Endothelial cell (in vitro differentiated cells): ENCODE measurements around the gene UBE2G2. TPM values are rescaled to one million over a fixed set of nuclear protein-coding genes. Genes with fewer than 3 reads are reported as not detected.
A peak's percentile ranks its signal among the peaks of the same experiment; 100 is the strongest.

Experiments used
- DNase-seq: peaks from one replicate; pipeline ENCODE4 v3.0.0; 2021; ENCODE audit warnings: low spot score
- H3K27ac Mint-ChIP-seq: one replicate; pipeline ENCODE4 v1.8.0; 2021; ENCODE audit warnings: mixed read lengths, inconsistent platforms; ENCODE audit not compliant: unreplicated experiment
- H3K27me3 Mint-ChIP-seq: one replicate; pipeline ENCODE4 v1.8.0; 2021; ENCODE audit warnings: mild to moderate bottlenecking, moderate library complexity, mixed read lengths, inconsistent platforms; ENCODE audit not compliant: unreplicated experiment
- H3K36me3 Mint-ChIP-seq: one replicate; pipeline ENCODE4 v1.8.0; 2021; ENCODE audit warnings: mild to moderate bottlenecking, low read depth, mixed read lengths, inconsistent platforms; ENCODE audit not compliant: unreplicated experiment
- H3K4me1 Mint-ChIP-seq: one replicate; pipeline ENCODE4 v1.8.0; 2021; ENCODE audit warnings: mild to moderate bottlenecking, mixed read lengths, inconsistent platforms; ENCODE audit not compliant: unreplicated experiment
- H3K4me3 Mint-ChIP-seq: one replicate; pipeline ENCODE4 v1.8.0; 2021; ENCODE audit warnings: mild to moderate bottlenecking, mixed read lengths, inconsistent platforms; ENCODE audit not compliant: unreplicated experiment
- H3K9me3 Mint-ChIP-seq: one replicate; pipeline ENCODE4 v1.8.0; 2021; ENCODE audit warnings: mixed read lengths, inconsistent platforms; ENCODE audit not compliant: unreplicated experiment
- CTCF ChIP-seq: fragments of 200-600 bp; sonication (generic); IDR thresholded peaks from one replicate; pipeline ENCODE4 v1.5.0; 2021; ENCODE audit warnings: antibody characterized with exemption; ENCODE audit not compliant: unreplicated experiment
- total RNA-seq: library from RNA; stranded (reverse); fragmentation: NEBNext Ultra II Directional; extraction: Animal tissue kit (Norgen Biotek cat#: 25700); gene quantifications from one replicate; pipeline ENCODE4 v1.2.1, GENCODE V29; 2021; ENCODE audit not compliant: unreplicated experiment

UBE2G2 gene
- total RNA-seq, 1 donor from 2014 or later, result 49.6 TPM

DNA sequence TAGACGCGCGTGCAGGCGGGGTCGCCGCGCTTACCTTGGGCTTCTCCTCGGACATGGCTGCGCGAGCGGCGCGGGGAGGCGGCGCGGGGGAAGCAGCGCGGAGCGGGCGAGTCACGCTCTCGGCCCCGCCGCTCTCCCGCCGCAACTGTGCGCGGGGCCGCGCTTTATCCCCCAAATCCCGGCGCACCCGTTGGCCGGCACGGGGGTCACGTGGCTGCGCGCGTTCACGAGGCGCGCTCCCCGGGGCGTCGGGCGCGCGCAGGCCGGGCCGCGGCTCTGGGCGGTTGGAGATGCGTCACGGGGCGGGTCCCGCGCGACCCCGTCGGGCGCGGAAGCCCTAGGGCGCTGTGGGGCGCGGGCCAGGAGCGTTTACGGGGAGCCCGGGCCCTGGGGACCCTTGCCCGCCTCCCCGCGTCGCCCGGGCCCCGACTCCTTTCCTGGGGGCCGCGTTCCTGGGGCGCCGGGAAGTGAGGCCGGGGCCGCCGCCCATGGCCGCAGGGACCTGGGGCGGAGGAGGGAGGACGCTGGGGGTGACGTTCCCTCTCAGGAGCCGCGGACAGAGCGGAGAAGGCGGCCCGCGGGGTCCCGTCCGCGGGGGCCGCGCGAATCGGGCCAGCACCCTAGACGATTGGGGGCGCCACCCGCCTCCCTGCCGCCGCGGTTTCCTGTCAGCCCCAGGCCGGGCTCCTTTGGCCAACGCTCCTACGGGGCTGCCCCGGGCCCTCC lies 16.5 kb upstream of the UBE2G2 start, which contains the start of gene SUMO3:
TSS of gene SUMO3 (minus strand) at position 149 of the 726 bp plus-strand sequence. CDS start at position 55, 94 bp downstream.
- Mint-ChIP-seq H3K27ac (no peak within 1 kb of the TSS), H3K36me3 (peaks cover 7% of the 10 kb centered on the region), H3K27me3 (peaks cover 5% of the 10 kb centered on the region), H3K4me1 (peaks cover 3% of the 10 kb centered on the region), H3K9me3 (peaks cover 7% of the 10 kb centered on the region), H3K4me3 (peak within 1 kb of the TSS; percentile 62)
- no peak for TF ChIP-seq CTCF
- DNase-seq, result peak; percentile 87

- H3K36me3 Mint-ChIP-seq, result peaks cover 11% of the 10 kb centered on the region
- peak; percentile 89 for DNase-seq
- H3K4me1 Mint-ChIP-seq, result peaks cover 6% of the 10 kb centered on the region
- peaks cover 7% of the 10 kb centered on the region for H3K9me3 Mint-ChIP-seq
- no peak for TF ChIP-seq CTCF
- H3K27me3 Mint-ChIP-seq, result peaks cover 5% of the 10 kb centered on the region
- peak overlapping the region; percentile 62 for H3K4me3 Mint-ChIP-seq
- H3K27ac Mint-ChIP-seq, result no peak overlapping the region
Observed at GRCh38 chr21:44817506-44817880, 15.9 kb upstream of the UBE2G2 start.

DNA sequence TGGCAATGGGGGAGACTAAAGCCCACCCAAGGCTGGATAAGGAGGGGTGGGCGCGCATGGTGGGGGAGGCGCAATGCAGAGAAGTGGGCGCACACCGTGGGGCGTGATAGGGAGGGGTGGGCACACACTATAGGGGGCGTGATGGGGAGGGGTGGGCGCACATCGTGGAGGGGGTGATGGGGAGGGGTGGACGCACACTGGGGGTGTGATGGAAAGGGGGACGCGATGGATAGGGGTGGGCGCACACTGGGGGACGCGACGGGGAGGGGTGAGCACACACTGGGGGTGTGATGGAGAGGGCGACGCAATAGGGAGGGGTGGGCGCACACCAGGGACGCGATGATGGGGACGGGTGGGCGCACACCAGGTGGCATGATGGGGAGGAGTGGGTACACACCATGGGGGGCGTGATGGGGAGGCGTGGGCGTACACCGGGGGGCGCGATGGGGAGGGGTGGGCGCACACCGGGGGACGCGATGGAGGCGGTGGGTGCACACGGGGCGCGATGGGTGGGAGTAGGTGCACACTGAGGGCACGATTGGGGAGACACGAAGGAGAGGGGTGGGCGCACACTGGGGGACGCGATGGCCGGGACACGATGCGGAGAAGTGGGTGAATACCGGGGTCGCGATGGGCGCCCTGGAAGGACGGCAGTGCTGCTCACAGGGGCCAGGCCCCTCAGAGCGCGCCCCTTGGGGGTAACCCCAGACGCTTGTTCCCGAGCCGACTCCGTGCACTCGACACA lies 15.3 kb upstream of the UBE2G2 start:
- Mint-ChIP-seq H3K4me1 (peaks cover 8% of the 10 kb centered on the region), H3K27ac (no peak overlapping the region), H3K4me3 (peak overlapping the region; percentile 87), H3K9me3 (peaks cover 7% of the 10 kb centered on the region), H3K27me3 (peaks cover 5% of the 10 kb centered on the region), H3K36me3 (peaks cover 11% of the 10 kb centered on the region)
- TF ChIP-seq CTCF, result no peak
- DNase-seq, result peak; percentile 5

- Mint-ChIP-seq H3K36me3 (peaks cover 15% of the 10 kb centered on the region), H3K4me1 (peaks cover 8% of the 10 kb centered on the region), H3K27ac (no peak overlapping the region), H3K4me3 (peak overlapping the region; percentile 87), H3K27me3 (peaks cover 5% of the 10 kb centered on the region), H3K9me3 (peaks cover 7% of the 10 kb centered on the region)
- DNase-seq, result no peak
- TF ChIP-seq CTCF, result no peak
Observed at GRCh38 chr21:44815852-44816628, 14.4 kb upstream of the UBE2G2 start.
